Renal cortical epithelial cell (primary cell): ENCODE results near the gene ACE. TPM values are rescaled to one million over a fixed set of nuclear protein-coding genes. Genes with fewer than 3 reads are reported as not detected.

Source experiments
- DNase-seq: peaks from one replicate; pipeline ENCODE4 v3.0.0-alpha.2; 2011; ENCODE audit warnings: low read depth
- total RNA-seq: library from RNA; depleted of rRNA; stranded (reverse); fragments of >200 nt; gene quantifications from 2 replicates; pipeline ENCODE4 v1.2.3, GENCODE V29; 2014

Gene ACE
- total RNA-seq, 1 donor from 2014 or later = 0.55 TPM

DNA sequence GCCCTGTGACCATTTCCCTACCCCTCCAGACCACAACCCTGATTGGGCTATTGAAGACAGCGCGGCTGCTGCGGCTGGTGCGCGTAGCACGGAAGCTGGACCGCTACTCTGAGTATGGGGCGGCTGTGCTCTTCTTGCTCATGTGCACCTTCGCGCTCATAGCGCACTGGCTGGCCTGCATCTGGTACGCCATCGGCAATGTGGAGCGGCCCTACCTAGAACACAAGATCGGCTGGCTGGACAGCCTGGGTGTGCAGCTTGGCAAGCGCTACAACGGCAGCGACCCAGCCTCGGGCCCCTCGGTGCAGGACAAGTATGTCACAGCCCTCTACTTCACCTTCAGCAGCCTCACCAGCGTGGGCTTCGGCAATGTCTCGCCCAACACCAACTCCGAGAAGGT, 58.8 kb downstream of the ACE start:
- DNase-seq = no peak

DNA sequence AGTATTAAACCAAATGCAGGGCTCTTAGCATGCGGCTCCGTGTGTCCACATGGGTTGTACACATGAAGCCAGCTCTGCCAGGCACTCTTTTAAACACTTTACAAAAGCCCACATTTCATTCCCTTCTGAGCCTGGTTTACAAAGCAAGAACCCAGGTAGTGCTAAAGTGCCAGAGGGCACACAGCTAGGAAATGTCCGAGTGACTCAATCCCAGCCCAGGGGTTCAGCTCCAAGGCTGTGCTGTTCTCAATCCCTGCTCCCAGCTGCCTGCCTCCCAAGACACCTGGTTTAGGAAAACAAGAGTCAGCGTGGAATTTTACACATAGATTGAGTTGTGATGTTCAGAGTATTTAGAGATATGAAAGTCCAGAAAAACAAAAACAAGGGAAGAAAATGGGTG, 60.1 kb downstream of the ACE start:
- no peak for DNase-seq

DNA sequence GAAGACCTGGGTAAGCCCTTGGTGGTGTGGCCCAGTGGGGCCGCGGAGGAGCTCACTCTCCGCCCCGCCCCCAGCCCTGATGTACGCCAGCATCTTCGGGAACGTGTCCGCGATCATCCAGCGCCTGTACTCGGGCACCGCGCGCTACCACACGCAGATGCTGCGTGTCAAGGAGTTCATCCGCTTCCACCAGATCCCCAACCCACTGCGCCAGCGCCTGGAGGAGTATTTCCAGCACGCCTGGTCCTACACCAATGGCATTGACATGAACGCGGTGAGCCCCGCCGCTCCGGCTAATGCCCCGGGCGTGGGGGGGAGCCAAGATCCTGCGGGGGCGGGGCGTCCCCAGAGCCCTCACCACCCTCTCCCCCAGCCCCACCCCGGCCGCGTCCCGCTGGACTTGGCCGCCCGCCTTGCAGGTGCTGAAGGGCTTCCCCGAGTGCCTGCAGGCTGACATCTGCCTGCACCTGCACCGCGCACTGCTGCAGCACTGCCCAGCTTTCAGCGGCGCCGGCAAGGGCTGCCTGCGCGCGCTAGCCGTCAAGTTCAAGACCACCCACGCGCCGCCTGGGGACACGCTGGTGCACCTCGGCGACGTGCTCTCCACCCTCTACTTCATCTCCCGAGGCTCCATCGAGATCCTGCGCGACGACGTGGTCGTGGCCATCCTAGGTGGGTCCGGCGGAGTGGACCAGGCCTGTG, 61.3 kb downstream of the ACE start:
- DNase-seq = no peak

DNA sequence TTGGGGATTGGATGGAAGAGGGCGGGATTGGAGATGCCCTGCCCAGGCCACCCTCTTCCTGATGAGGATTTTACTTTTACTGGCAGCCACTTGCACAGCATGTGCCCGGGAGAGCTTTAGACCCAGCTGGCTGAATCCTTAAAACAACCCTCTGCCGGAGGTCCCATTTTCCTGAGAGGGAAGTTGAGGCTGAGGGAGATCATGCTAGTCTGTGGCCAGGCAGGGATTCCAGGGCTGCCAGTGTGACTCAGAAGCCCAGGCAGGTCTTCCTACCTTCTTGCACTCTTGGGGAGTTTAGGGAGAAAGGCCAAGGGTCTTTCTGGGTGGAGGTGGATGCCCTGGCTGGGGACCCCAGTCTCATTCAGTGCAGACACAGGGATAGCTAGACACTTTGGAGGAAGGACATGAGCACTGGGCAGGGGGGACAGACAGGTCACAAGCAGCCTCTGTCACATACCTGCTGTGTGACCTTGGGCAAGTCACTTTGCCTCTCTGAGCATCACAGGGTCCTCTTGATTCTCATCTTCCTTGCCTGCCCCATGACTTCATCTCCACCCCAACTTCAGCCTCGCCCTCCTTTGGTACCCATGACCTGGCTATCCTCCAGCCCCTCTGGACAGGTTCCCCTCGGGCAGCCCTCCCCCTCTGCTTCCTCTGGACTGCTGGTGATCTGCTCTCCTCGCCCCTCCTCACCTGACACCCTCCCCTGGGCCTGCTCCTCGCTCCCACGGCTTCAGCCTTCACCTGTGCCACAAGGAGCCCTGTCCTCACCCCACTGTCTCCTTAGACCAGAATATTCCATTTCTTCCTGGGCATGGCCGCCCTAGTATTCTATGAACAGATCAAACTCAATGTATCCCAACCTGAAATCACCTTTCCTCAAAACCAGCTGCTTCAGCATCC, 62.1 kb downstream of the ACE start:
- DNase-seq = no peak

DNA sequence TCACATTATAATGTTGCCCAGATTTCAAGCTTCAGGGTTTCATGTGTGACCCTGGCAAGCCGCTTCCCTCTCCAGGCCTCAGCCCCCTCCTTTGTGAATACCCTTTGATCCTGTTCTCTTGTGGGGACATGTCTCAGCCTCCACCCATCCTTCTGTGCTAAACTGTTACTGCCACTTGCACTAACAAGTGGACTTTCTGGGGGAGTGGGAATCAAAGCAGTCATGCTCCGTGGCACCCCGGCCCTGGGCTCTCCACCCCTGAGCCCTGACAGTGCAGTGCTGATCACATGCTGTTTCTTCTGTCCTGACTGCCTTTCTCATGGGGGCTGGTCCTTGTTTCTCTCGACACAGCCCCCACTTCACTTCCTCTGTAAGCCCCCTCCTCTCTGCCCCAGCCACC, 63.7 kb downstream of the ACE start:
- no peak for DNase-seq

DNA sequence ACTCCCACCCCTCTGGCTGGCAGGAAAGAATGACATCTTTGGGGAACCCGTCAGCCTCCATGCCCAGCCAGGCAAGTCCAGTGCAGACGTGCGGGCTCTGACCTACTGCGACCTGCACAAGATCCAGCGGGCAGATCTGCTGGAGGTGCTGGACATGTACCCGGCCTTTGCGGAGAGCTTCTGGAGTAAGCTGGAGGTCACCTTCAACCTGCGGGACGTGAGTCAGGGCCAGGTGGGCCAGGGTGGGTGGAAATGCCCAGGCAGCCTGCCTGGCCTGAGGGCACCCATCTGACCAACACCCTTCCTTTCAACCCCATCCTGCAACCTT, 65.3 kb downstream of the ACE start:
- DNase-seq = no peak

DNA sequence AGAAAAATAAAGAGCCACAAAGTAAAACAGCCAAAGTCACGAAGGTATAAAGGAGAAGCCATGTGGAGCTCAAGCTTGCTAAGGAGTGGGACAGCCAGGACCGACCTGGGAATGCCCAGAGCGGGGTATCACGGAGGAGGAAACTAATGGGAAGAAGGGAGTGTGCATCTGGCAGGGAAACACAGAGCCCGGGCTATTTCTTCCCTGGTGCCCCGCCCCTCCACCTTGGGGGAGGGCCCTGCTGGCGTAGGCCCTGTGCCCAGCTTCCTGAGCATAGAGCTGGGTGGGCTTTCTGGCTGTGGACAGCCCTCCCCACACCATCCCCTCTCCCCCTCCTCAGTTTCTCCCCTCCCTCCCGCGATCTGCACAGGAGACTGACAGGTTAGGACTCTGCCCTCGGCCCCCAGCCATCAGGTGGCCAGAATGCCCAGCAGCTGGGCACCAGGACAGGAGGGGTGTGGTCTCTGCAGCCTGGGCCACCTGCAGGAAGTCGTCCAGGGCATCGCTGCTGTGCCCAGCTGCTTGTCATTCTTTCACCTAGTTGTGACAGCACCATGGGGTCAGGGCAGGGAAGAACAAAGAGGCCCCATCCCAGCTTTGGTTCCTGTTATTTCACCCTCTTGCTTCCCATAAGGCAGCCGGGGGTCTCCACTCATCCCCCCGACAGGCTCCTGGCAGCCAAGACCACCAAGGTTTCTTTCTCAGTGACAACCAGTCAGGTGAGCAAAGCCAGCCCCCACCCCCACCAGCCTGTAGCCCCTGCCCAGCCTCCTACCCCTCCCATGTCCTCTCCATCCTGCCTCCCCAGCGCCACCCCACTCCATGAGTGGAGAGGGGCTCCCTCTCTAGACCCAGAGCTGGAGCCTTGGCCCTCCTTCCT, 66.3 kb downstream of the ACE start:
- DNase-seq = no peak

DNA sequence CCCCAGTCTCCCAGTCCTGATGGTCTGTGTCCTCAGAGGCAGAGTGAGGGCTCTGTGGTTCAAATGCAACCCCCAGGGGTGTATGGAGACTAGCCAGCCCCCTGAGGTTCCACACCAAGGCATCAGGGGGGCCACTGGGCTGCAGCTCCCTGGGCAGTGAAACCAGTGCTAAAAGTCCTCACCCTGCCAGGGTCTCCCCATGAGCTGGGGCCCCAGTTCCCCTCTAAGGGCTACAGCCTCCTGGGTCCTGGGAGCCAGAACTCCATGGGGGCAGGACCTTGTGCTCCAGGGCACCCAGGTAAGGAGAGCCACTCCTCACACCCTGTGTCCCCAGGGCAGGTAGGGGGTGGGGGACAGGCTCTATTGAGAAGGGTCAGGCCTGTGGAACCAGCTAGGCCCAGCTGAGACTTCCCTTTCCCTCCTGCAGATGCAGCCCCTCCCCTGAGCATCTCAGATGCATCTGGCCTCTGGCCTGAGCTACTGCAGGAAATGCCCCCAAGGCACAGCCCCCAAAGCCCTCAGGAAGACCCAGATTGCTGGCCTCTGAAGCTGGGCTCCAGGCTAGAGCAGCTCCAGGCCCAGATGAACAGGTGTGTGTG, 67.1 kb downstream of the ACE start:
- DNase-seq = no peak

DNA sequence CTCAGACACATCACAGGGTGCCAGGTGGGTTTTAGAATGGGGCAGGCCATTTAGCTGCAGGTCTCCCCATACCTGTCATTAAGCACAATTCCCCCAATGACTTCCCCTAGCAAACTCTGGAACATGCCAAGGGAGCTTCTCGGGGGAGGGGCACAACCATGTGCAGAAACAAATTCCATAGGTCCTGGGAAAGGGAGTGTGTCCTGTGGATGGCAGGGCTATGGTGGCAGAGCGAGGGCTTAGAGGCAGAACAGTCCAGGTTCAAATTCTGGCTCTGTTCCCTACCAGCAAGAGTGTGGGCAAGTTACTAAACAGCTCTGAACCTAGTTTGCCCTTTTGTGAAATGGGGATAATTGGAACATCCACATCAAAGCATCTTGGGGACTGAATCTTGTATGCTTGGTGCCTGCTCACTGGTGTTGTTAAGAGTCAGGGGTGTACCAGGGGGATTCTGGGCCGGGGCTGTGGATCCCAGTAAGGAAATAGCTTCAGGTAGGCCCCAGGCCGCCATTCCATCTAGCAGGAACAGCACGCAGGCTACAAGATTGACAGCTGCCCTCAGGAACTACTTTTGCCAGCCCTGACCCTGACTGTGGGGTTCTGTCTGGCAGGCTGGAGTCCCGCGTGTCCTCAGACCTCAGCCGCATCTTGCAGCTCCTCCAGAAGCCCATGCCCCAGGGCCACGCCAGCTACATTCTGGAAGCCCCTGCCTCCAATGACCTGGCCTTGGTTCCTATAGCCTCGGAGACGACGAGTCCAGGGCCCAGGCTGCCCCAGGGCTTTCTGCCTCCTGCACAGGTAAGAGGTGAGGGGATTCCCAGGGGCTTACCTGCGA, 67.8 kb downstream of the ACE start:
- no peak for DNase-seq

DNA sequence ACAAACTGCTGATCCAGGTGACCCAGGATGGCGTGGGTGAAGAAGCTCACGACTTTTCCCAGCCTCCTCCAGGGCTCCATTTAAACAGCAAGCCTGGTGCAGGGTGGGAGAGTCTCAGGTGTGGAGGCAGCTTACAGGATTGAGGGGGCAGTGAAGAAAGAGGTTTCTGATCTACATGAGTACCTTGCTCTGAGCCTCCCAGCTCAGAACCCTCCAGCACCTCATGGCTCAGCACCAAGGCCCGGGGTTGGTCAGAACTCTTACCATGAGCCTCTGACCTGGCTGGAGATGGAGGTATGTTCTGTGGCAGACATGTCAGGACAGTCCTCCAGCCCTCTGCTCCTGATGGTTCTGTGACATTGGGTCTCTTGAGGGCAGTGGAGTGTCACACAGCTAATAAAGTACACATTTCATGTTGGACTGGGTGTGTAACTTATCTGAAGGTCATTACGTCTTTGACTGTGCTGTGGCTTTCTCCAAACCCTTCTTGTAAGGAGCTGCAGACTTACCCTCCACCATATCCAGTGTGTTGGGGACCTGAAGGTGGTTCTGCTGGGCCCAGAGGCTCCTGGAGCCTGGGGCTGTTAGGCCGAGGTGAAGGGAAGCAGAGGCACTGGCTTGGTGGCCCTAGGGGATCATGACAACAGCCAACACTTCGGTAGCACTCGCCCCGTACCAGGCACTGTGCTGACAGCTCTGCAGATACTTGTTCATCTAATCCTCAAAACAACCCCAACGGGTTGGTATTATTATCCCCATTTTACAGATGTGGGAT, 69.6 kb downstream of the ACE start:
- no peak for DNase-seq

DNA sequence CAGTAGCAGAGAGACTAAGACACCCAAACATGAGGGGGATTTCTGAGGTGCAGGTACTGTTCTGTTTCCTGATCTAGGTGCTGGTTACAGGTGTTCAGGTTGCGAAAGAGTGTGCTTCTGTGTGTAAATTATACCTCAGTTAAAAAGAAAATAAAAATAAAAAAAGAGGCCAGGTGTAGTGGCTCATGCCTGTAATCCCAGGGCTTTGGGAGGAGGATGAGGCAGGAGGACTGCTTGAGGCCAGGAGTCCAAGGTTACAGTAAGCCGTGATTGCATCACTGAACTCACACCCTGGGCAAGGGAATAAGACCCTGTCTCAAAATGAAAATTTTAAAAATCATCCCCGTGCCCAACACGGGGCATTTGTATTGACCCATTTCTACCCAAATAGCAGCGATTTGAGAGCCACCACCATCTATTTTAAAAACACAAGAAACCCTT, 70.2 kb downstream of the ACE start:
- no peak for DNase-seq

Other genes starting within 250 kb of the ACE start
- 24.1 and 29.0 TPM in 2 replicates for gene CYB561, start 30.8 kb upstream of the ACE start, total RNA-seq
- gene KCNH6, start 46.3 kb downstream of the ACE start, total RNA-seq = 0.05 TPM in 1 of 2 replicates, not detected in the other
- 18.4 and 53.2 TPM in 2 replicates for gene DCAF7, start 73.4 kb downstream of the ACE start, total RNA-seq
- 15.4 and 22.2 TPM in 2 replicates for gene TACO1, start 123.8 kb downstream of the ACE start, total RNA-seq
- gene MAP3K3, start 145.4 kb downstream of the ACE start, total RNA-seq = 12.0 and 23.2 TPM in 2 replicates
- gene LIMD2, start 223.1 kb downstream of the ACE start, total RNA-seq = 21.9 and 26.7 TPM in 2 replicates